Measurements from ENCODE around the gene RNF38.

DNA sequence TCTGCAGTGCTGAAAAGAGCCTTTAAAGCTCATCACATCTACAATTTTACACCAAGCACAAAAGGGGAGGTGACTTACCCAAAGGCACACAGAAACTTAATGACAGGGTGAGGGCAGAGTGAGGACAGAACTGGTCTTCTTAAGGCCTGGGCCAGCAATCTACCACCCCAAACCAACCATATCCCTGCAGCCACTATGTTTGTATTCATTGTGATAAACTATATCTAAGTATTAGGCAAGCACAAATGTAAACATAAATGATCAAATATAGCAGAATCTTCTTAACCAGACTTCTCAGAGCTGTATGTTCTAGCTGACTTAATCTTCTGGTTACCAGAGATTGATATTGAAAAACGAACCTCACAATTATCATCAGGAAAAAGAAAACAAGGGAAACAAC lies 47.9 kb upstream of the RNF38 start:
- TF ChIP-seq, protein P1, sequence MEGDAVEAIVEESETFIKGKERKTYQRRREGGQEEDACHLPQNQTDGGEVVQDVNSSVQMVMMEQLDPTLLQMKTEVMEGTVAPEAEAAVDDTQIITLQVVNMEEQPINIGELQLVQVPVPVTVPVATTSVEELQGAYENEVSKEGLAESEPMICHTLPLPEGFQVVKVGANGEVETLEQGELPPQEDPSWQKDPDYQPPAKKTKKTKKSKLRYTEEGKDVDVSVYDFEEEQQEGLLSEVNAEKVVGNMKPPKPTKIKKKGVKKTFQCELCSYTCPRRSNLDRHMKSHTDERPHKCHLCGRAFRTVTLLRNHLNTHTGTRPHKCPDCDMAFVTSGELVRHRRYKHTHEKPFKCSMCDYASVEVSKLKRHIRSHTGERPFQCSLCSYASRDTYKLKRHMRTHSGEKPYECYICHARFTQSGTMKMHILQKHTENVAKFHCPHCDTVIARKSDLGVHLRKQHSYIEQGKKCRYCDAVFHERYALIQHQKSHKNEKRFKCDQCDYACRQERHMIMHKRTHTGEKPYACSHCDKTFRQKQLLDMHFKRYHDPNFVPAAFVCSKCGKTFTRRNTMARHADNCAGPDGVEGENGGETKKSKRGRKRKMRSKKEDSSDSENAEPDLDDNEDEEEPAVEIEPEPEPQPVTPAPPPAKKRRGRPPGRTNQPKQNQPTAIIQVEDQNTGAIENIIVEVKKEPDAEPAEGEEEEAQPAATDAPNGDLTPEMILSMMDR (IDR thresholded peaks at IDR 0.05): no peak
- TF ChIP-seq POLR2A (IDR thresholded peaks at IDR 0.05): no peak

Measured in lower leg skin (tissue), 3 donors.